Measurements from ENCODE around the gene NATD1.

GRCh38 chr17:21283482-21284318, 30.5 kb upstream of the NATD1 start:
- no peak for TF ChIP-seq CTCF (IDR thresholded peaks at IDR 0.05)
- no peak for TF ChIP-seq POLR2AphosphoS5 (IDR thresholded peaks at IDR 0.05)
